ENCODE measurements around the gene ACOX2. TPM values are rescaled to one million over a fixed set of nuclear protein-coding genes. Genes with fewer than 3 reads are reported as not detected.

ACOX2 gene
- total RNA-seq, 2 experiments from 2014 or later, result not detected

DNA sequence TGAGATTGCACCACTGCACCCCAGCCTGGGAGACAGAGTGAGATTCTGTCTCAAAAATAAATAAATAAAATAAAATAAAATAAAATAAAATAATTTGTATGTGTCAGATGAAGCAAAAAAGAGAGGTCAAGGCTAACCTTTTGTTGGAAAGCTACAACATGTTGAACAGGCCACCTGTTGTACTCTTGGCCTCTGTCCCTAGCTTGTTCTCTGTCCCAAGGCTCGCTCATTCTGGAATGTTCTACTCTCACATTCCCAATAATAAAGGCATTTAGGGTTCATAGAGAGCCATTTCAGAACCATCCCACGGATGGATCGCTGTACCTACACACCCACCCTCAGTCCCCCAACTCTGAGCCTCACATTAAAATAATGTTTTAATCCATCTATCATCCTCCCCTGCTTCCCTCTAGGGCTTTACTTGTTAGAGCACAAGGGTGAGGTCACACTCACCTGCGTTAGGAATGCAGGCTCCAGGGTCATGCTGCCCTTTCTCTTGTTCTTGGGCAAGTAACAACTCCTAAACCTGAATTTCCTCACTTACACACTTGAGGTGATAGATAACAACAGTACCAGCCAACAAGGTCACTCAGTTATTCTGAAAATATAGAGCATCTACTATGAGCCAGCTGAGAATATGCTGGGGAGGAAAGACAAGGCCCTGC is 70.0 kb downstream of the ACOX2 start:
- Mint-ChIP-seq H3K27ac (no peak overlapping the region), H3K36me3 (ENCODE audit: low read depth) (no peaks in the 10 kb centered on the region), H3K9me3 (ENCODE audit: low read depth) (no peaks in the 10 kb centered on the region), H3K4me3 (no peak overlapping the region), H3K27me3 (no peaks in the 10 kb centered on the region), H3K4me1 (peaks cover 29% of the 10 kb centered on the region)
- intact Hi-C loops (cut with DNase I, micrococcal nuclease), result no loop called here
- CTCF ChIA-PET, result interaction anchor here (0.7 to 1.4 kb wide), 3 partner anchors 25 to 161 kb away, joined by 3 to 8 read pairs (median 4); partner anchors contain the start of genes HTD2, KCTD6 and RPP14
- POLR2A ChIA-PET, result no interaction called here
- DNase-seq, result no peak
- ATAC-seq, result no peak

DNA sequence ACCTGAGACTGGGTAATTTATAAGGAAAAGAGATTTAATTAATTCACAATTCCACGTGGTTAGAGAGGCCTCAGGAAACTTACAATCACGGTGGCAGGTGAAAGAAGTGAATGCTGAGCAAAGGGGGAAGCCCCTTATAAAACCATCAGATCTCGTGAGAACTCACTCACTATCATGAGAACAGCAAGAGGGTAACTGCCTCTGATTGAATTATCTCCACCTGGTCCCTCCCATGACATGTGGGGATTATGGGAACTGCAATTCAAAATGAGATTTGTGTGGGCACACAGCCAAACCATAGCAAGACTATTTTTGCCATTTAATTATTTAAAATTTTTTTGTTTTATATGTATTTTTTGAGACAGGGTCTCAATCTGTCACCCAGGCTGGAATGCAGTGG is 72.1 kb downstream of the ACOX2 start:
- no peak overlapping the region for H3K27ac Mint-ChIP-seq
- peaks cover 14% of the 10 kb centered on the region for H3K4me1 Mint-ChIP-seq
- no peaks in the 10 kb centered on the region for H3K9me3 Mint-ChIP-seq (ENCODE audit: low read depth)
- intact Hi-C loops (cut with DNase I, micrococcal nuclease), result loop anchor here in 1 of 2 experiments (5.0 kb wide), 1 partner anchor 158 kb away; the partner anchor contains the start of genes HTD2 and RPP14
- CTCF ChIA-PET, result interaction anchor here (1.2 to 1.6 kb wide), 4 partner anchors 12 to 106 kb away, joined by 3 to 5 read pairs (median 4); no protein-coding TSS in a partner anchor
- peak; percentile 71 for ATAC-seq
- no peak overlapping the region for H3K4me3 Mint-ChIP-seq
- no peaks in the 10 kb centered on the region for H3K36me3 Mint-ChIP-seq (ENCODE audit: low read depth)
- no peaks in the 10 kb centered on the region for H3K27me3 Mint-ChIP-seq
- POLR2A ChIA-PET, result interaction anchor here (0.8 kb wide), 1 partner anchor 174 kb away, joined by 3 read pairs; no protein-coding TSS in a partner anchor
- peak; percentile 53 for DNase-seq

DNA sequence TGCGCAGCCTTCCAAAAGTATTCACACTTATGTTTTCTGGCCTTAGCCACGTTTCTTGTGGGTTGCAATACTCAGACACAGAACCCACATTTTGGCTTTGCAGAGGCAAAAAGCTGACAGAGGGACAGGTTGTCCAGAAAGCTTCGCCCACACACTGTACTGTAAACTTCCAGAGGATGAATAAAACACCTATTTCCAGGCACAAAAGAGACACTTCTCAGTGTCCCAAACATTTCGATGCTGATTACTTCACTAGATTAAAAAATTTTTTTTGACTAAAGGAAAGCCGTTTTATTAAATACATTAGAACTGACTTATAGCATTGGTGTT is 73.1 kb downstream of the ACOX2 start:
- peaks cover 14% of the 10 kb centered on the region for H3K4me1 Mint-ChIP-seq
- no peaks in the 10 kb centered on the region for H3K9me3 Mint-ChIP-seq (ENCODE audit: low read depth)
- H3K27me3 Mint-ChIP-seq, result no peaks in the 10 kb centered on the region
- intact Hi-C loops (cut with DNase I, micrococcal nuclease), result loop anchor here (1.0 to 5.0 kb wide), 7 partner anchors 7 to 166 kb away; partner anchors contain the start of genes HTD2 (in 2 of the 2), KCTD6 (in 2 of the 2), RPP14 (in 2 of the 2) and PDHB (in 1 of the 2)
- POLR2A ChIA-PET, result no interaction called here
- DNase-seq (no peak), ATAC-seq (peak; percentile 3)
- no peaks in the 10 kb centered on the region for H3K36me3 Mint-ChIP-seq (ENCODE audit: low read depth)
- no peak overlapping the region for H3K4me3 Mint-ChIP-seq
- CTCF ChIA-PET, result interaction anchor here (0.6 to 1.6 kb wide), 20 partner anchors 9 to 505 kb away, joined by 3 to 13 read pairs (median 4); partner anchors contain the start of genes HTD2, PDHB and RPP14
- H3K27ac Mint-ChIP-seq, result peak overlapping the region; percentile 25

DNA sequence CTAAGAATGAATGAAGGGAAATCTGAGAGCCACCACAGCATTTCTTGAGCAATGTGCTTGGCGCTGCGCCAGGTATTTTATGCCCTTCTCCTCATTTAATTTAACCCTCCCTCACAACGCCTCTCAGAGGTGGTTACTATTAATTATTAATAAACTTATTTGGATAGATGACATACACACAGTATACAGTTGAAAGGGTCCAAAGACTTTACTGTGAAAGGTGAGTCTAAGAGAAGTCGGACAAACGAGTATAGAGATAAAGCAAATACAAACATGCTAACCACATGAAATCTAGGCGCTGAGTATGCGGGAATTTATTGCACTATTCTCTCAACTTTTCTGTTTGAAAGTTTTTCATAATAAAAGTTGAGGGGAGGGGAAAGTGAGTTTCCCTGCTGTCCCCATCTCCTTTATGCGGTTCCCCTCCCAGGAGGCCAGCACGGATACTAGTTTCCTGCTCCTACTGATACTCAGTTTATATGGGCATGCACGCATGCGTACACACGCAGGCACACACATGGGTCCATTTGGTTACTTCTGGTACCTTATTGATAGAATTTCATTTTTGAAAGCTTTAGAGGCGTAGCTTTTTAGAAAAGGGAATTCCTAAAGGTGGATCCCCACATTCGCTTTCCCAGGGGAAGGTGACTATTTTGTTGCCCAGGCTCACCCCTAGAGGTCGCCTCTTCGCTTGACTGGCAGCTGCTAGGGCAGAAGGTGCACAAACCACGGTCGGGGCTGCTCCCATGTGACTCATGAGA is 73.6 kb downstream of the ACOX2 start:
- Mint-ChIP-seq H3K4me1 (peaks cover 14% of the 10 kb centered on the region), H3K9me3 (ENCODE audit: low read depth) (no peaks in the 10 kb centered on the region), H3K27ac (peak overlapping the region; percentile 25), H3K4me3 (no peak overlapping the region), H3K27me3 (no peaks in the 10 kb centered on the region), H3K36me3 (ENCODE audit: low read depth) (no peaks in the 10 kb centered on the region)
- intact Hi-C loops (cut with DNase I, micrococcal nuclease), result loop anchor here (1.0 to 5.0 kb wide), 7 partner anchors 8 to 167 kb away; partner anchors contain the start of genes HTD2 (in 2 of the 2), KCTD6 (in 2 of the 2), RPP14 (in 2 of the 2) and PDHB (in 1 of the 2)
- CTCF ChIA-PET, result interaction anchor here (0.6 to 1.6 kb wide), 20 partner anchors 9 to 504 kb away, joined by 3 to 13 read pairs (median 4); partner anchors contain the start of genes HTD2, PDHB and RPP14
- peak; percentile 91 for DNase-seq
- ATAC-seq, result peak; percentile 97
- POLR2A ChIA-PET, result interaction anchor here (0.7 kb wide), 1 partner anchor 30 kb away, joined by 4 read pairs; the partner anchor contains the start of gene PDHB

DNA sequence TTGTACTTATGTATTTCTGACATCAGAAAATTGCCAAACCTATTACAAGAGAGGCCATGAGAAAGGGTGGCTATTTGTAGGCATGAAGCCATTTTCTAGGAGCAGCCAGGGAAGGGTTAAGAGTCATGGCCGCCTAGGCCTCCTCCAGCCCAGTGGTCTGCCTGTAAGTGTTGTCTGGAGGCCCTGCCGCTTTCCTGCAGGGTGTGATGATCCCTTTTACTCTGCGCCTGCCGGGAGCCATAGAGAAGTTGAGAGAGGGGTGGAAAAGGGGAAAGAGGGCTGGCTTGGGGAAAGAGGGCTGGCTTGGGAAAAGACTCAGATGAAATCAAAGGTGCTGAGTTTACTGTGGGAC is 74.2 kb downstream of the ACOX2 start:
- Mint-ChIP-seq H3K27ac (no peak overlapping the region), H3K4me3 (no peak overlapping the region), H3K9me3 (ENCODE audit: low read depth) (no peaks in the 10 kb centered on the region), H3K36me3 (ENCODE audit: low read depth) (no peaks in the 10 kb centered on the region), H3K27me3 (no peaks in the 10 kb centered on the region), H3K4me1 (peaks cover 14% of the 10 kb centered on the region)
- DNase-seq, result no peak
- CTCF ChIA-PET, result no interaction called here
- POLR2A ChIA-PET, result no interaction called here
- no peak for ATAC-seq
- intact Hi-C loops (cut with DNase I, micrococcal nuclease), result loop anchor here (1.0 to 5.0 kb wide), 7 partner anchors 8 to 167 kb away; partner anchors contain the start of genes HTD2 (in 2 of the 2), KCTD6 (in 2 of the 2), RPP14 (in 2 of the 2) and PDHB (in 1 of the 2)

DNA sequence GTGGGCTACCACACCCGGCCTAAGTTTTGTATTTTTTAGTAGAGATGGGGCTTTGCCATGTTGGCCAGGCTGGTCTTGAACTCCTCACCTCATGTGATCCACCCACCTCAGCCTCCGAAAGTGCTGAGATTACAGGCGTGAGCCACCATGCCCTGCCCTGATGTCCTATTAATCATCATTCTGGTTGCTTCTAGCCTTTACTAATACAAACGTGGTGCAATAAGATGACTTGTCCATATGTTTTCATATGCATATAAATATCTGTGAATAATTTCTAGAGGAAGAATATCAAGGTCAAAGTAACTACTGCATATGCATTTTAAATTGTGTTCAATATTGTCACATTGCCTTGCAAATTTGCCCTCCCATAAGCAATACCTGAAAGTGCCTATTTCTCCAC is 77.8 kb downstream of the ACOX2 start:
- Mint-ChIP-seq H3K4me3 (no peak overlapping the region), H3K27me3 (no peaks in the 10 kb centered on the region), H3K9me3 (ENCODE audit: low read depth) (peaks cover 12% of the 10 kb centered on the region), H3K4me1 (peaks cover 8% of the 10 kb centered on the region), H3K36me3 (ENCODE audit: low read depth) (peaks cover 10% of the 10 kb centered on the region), H3K27ac (no peak overlapping the region)
- intact Hi-C loops (cut with DNase I, micrococcal nuclease), result no loop called here
- POLR2A ChIA-PET, result no interaction called here
- ATAC-seq (no peak), DNase-seq (no peak)
- CTCF ChIA-PET, result no interaction called here

Other genes starting within 250 kb of the ACOX2 start
- 10 to 100 TPM; 16.4 to 16.9 TPM for gene RPP14, start 230.9 kb downstream of the ACOX2 start, total RNA-seq
- gene HTD2, start 230.7 kb downstream of the ACOX2 start, total RNA-seq, result 1 to 10 TPM; 2.3 to 7.9 TPM
- gene PXK, start 204.3 kb downstream of the ACOX2 start, total RNA-seq, result 10 to 100 TPM; 35.2 to 50.7 TPM
- gene PDHB, start 103.4 kb downstream of the ACOX2 start, total RNA-seq, result 10 to 100 TPM; 42.7 to 50.7 TPM
- 1 to 10 TPM; 7.1 to 7.9 TPM for gene KCTD6, start 45.1 kb downstream of the ACOX2 start, total RNA-seq
- not detected for gene FAM107A, start 40.2 kb upstream of the ACOX2 start, total RNA-seq
- not detected for gene FAM3D, start 129.6 kb upstream of the ACOX2 start, total RNA-seq

Data from activated CD4-positive, alpha-beta T cell treated with anti-CD3 and anti-CD28 coated beads for 36 hours (primary cell).